ENCODE data around the gene SLC38A8. TPM values are rescaled to one million over a fixed set of nuclear protein-coding genes. Genes with fewer than 3 reads are reported as not detected.

The SLC38A8 gene
- total and polyA plus RNA-seq, 4 donors = 0.28 to 1.4 (median 1.1) TPM

DNA sequence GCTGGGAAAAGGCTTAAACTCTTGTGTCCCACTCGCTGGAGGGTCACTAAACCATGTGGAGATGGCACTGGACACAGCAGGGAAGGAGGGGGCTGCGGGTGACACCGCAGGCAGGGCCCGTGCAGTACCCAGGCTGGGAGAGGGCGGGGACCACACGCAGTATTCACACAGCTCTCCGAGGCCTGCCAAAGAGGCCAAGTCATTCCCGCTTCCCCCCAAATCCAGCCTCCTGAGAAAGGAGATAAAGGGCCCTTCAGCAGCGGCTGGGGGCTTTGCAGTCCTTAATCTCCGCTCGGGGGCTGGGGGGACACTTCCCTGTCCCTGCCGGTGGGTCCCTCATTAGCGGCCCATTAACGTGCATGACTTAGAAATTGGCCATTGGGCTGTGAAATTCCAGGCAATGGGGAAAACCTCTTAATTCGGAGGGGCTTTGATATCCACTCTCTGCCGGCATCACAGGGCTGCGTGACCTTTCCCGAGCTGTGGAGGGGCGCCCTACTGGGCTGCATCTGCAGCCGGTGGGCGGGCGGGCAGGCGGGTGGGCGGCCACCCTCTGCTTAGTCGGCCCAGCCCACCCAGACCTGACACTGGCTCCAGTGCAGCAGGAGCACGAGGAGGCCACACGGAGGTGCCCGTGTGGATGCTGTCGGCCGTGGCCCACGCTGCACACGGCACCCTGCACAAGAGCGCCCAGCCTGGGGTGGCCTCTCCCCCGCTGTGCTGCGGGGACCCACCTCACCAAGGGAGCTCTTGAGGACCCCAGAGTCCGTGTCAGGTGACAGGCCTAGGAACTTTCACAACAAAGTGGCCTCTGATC is 2.6 kb upstream of the SLC38A8 start:
- Histone ChIP-seq H3K36me3 (ENCODE audit: control insufficient read depth, insufficient read depth, low read length) (peaks cover 31% of the 10 kb centered on the region), H3K27ac (ENCODE audit: low read depth, low read length) (no peak overlapping the region), H3K4me1 (ENCODE audit: control insufficient read depth, insufficient read depth, low read length) (peaks cover 52% of the 10 kb centered on the region), H3K9me3 (ENCODE audit: control insufficient read depth, insufficient read depth, low read length) (no peaks in the 10 kb centered on the region), H3K27me3 (ENCODE audit: control insufficient read depth, insufficient read depth, low read length) (no peaks in the 10 kb centered on the region), H3K4me3 (ENCODE audit: low read depth, low read length) (no peak overlapping the region)
- WGBS (ENCODE audit: insufficient coverage) = 37% methylated on average over 35 of the region's 36 CpGs
- DNase-seq (ENCODE audit: low read depth in 4 of 6, low spot score in 6 of 6) = peak in 1 of 6 donors; percentile 33

GRCh38 chr16:84044118-84044488 is 1.5 kb upstream of the SLC38A8 start:
- H3K36me3 ChIP-seq (ENCODE audit: control insufficient read depth, insufficient read depth, low read length) = peaks cover 20% of the 10 kb centered on the region
- H3K27ac ChIP-seq (ENCODE audit: low read depth, low read length) = no peak overlapping the region
- WGBS (ENCODE audit: insufficient coverage) = 62% methylated on average over 5 of the region's 5 CpGs
- no peak for DNase-seq (ENCODE audit: low read depth in 4 of 6, low spot score in 6 of 6)
- no peaks in the 10 kb centered on the region for H3K27me3 ChIP-seq (ENCODE audit: control insufficient read depth, insufficient read depth, low read length)
- H3K4me1 ChIP-seq (ENCODE audit: control insufficient read depth, insufficient read depth, low read length) = peaks cover 50% of the 10 kb centered on the region
- H3K4me3 ChIP-seq (ENCODE audit: low read depth, low read length) = no peak overlapping the region
- no peaks in the 10 kb centered on the region for H3K9me3 ChIP-seq (ENCODE audit: control insufficient read depth, insufficient read depth, low read length)

DNA sequence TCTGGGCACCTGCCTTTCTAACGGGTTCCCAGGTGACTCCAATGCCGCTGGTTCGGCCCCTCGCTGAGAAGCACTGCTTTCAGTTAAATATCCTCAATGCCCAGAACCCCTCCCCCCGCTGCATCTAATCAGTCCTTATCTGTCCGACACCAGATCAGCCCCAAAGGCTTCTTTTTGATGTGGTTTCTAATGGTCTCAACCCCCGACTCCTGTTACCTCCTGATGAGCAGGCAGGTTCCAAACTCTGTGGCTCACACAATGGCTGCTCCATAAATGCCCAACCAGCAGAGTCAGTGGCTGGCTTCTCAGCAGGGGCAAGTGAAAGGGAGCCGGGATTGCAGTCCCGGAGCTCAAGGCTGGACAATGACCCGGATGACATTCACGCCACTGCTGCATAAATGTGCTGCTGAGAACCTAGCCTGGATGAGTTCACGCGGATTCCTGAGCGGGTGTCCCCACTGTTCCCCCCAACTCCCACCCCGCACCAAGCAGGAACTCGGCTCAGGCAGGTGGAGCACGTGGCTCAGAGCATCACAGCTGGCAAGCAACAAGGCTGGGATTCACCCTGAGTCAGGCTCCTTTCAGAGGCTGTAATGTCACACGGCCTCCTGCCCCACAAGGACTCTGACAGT is 1.0 kb upstream of the SLC38A8 start:
- H3K27ac ChIP-seq (ENCODE audit: low read depth, low read length) = no peak overlapping the region
- H3K4me3 ChIP-seq (ENCODE audit: low read depth, low read length) = no peak overlapping the region
- H3K36me3 ChIP-seq (ENCODE audit: control insufficient read depth, insufficient read depth, low read length) = peaks cover 16% of the 10 kb centered on the region
- H3K4me1 ChIP-seq (ENCODE audit: control insufficient read depth, insufficient read depth, low read length) = peaks cover 46% of the 10 kb centered on the region
- WGBS (ENCODE audit: insufficient coverage) = 38% methylated on average over 17 of the region's 18 CpGs
- H3K27me3 ChIP-seq (ENCODE audit: control insufficient read depth, insufficient read depth, low read length) = no peaks in the 10 kb centered on the region
- no peaks in the 10 kb centered on the region for H3K9me3 ChIP-seq (ENCODE audit: control insufficient read depth, insufficient read depth, low read length)
- no peak for DNase-seq (ENCODE audit: low read depth in 4 of 6, low spot score in 6 of 6)

GRCh38 chr16:84042879-84043485 is 387 bp upstream of the SLC38A8 start:
- no peak for DNase-seq (ENCODE audit: low read depth in 4 of 6, low spot score in 6 of 6)
- H3K4me3 ChIP-seq (ENCODE audit: low read depth, low read length) = no peak overlapping the region
- WGBS (ENCODE audit: insufficient coverage) = 80% methylated on average over 21 of the region's 22 CpGs
- H3K4me1 ChIP-seq (ENCODE audit: control insufficient read depth, insufficient read depth, low read length) = peaks cover 46% of the 10 kb centered on the region
- no peaks in the 10 kb centered on the region for H3K9me3 ChIP-seq (ENCODE audit: control insufficient read depth, insufficient read depth, low read length)
- H3K27ac ChIP-seq (ENCODE audit: low read depth, low read length) = no peak overlapping the region
- no peaks in the 10 kb centered on the region for H3K27me3 ChIP-seq (ENCODE audit: control insufficient read depth, insufficient read depth, low read length)
- H3K36me3 ChIP-seq (ENCODE audit: control insufficient read depth, insufficient read depth, low read length) = peaks cover 16% of the 10 kb centered on the region

DNA sequence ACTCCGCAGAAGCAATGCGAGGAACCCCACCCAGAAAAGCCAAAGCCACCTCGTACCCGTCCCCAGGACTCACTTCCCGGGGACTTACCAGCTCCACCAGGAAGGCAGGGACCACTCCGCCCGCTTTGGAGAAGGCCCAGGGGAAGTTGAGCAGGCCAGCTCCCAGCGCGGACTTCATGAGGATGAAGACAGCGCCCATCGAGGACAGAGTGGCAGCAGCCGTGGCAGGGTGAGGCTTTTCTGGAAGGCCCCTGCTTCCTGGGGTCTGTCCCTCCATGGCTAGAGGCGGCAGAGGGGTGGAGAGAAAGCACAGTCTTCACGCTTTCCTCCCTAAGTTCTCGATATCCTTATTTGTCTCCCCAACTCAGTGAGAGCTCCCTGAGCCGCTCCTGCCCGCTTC is 714 bp downstream of the SLC38A8 start:
- WGBS (ENCODE audit: insufficient coverage) = 88% methylated on average over 17 of the region's 17 CpGs
- H3K4me1 ChIP-seq (ENCODE audit: control insufficient read depth, insufficient read depth, low read length) = peaks cover 46% of the 10 kb centered on the region
- no peak overlapping the region for H3K4me3 ChIP-seq (ENCODE audit: low read depth, low read length)
- H3K36me3 ChIP-seq (ENCODE audit: control insufficient read depth, insufficient read depth, low read length) = peaks cover 6% of the 10 kb centered on the region
- H3K27ac ChIP-seq (ENCODE audit: low read depth, low read length) = no peak overlapping the region
- no peaks in the 10 kb centered on the region for H3K27me3 ChIP-seq (ENCODE audit: control insufficient read depth, insufficient read depth, low read length)
- H3K9me3 ChIP-seq (ENCODE audit: control insufficient read depth, insufficient read depth, low read length) = no peaks in the 10 kb centered on the region
- no peak for DNase-seq (ENCODE audit: low read depth in 4 of 6, low spot score in 6 of 6)

DNA sequence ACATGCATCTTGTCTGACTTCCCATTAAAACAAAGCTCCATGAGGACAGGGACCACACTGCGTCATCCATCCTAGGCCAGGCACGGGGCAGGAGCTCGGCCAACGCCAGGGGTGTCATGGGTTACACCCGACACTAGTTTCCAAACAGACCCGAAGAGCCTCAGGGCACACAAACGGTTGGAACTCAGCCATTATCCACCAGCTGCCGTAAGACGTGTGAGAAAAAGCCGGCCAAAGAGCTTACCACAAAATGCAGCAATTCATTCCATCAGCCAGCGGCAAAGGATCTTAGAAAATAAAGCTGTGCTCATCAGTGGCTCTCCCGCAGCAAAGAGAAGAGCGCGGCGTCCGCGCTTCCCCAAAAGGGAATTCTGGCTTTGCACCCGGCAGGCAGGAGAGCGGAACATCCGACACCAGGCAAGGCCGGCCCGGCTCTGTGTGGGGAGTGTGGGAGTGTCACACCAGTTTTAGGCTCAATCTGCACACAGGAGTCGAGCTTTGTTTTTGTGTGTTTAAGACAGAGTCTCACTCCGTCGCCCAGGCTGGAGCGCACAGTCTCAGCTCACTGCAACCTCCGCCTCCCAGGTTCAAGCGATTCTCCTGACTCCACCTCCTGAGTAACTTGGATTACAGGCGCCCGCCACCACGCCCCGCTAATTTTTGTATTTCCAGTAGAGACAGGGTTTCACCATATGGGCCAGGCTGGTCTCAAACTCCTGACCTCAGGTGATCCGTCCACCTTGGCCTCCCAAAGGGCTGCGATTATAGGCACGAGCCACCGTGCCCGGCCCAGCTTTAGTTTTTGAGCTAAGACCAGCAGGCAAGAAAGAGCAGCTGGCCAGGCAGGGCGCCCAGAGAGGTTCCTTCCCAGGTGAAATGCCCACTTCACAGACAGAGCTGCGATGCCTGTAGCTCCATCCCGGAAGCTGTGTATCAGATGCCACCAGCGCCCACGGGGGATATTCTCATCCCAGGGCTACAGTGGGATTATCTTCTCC is 1.5 kb downstream of the SLC38A8 start:
- peak in 3 of 6 donors; percentile 39 to 85 (median 81) for DNase-seq (ENCODE audit: low read depth in 4 of 6, low spot score in 6 of 6)
- 58% methylated on average over 38 of the region's 42 CpGs for WGBS (ENCODE audit: insufficient coverage)
- Histone ChIP-seq H3K36me3 (ENCODE audit: control insufficient read depth, insufficient read depth, low read length) (peaks cover 6% of the 10 kb centered on the region), H3K27me3 (ENCODE audit: control insufficient read depth, insufficient read depth, low read length) (no peaks in the 10 kb centered on the region), H3K27ac (ENCODE audit: low read depth, low read length) (no peak overlapping the region), H3K9me3 (ENCODE audit: control insufficient read depth, insufficient read depth, low read length) (peaks cover 2% of the 10 kb centered on the region), H3K4me3 (ENCODE audit: low read depth, low read length) (no peak overlapping the region), H3K4me1 (ENCODE audit: control insufficient read depth, insufficient read depth, low read length) (peaks cover 46% of the 10 kb centered on the region)

DNA sequence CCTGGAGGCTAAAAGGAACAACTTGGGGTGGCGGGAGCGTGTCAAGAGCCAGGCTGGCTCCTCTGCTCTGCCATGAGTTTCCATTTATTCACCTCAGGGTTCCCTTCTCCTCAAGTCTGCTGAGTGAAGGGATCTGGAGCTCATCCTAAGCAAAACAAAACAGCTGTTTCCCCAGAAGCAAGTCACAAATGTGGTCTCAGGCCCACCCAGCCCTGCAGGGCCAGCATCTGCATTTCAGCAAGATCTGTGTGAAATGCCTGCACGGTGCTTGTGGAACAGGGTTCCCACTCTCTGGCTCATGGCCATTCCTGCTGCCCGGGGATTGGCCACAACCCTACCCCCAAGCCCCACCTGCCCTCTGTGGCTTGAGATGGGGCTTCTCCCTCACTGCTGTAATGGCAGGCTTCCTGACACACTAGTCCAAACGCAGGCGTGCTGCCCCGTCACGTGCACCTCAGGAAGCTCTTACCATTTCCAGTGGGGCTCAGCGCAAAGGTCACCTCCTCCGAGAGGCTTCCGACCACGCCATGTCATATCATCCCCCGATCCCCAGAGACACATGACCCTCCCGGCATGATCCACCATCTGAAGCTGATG is 2.3 kb downstream of the SLC38A8 start:
- DNase-seq (ENCODE audit: low read depth in 4 of 6, low spot score in 6 of 6) = no peak
- H3K4me1 ChIP-seq (ENCODE audit: control insufficient read depth, insufficient read depth, low read length) = peaks cover 42% of the 10 kb centered on the region
- no peak overlapping the region for H3K27ac ChIP-seq (ENCODE audit: low read depth, low read length)
- H3K9me3 ChIP-seq (ENCODE audit: control insufficient read depth, insufficient read depth, low read length) = peaks cover 3% of the 10 kb centered on the region
- peaks cover 4% of the 10 kb centered on the region for H3K36me3 ChIP-seq (ENCODE audit: control insufficient read depth, insufficient read depth, low read length)
- H3K4me3 ChIP-seq (ENCODE audit: low read depth, low read length) = no peak overlapping the region
- WGBS (ENCODE audit: insufficient coverage) = 78% methylated on average over 14 of the region's 14 CpGs
- H3K27me3 ChIP-seq (ENCODE audit: control insufficient read depth, insufficient read depth, low read length) = no peaks in the 10 kb centered on the region

DNA sequence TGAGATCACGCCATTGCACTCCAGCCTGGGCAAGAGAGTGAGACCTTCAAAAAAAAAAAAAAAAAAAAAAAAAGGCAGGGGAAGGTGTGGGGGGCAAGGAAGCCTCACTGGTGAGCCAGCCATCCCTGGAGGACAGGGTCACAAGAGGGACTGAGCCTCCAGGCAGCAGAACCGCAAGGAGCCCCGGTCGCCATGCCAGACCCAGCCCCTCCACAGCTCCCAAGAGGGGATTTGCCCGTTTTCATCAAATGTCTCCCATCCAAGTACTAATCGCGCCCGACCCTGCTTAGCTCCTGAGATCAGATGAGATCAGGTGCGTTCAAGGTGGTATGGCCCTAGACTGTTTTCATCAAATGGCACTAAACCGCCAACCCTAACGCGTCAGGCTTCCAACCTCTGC is 2.9 kb downstream of the SLC38A8 start:
- peaks cover 3% of the 10 kb centered on the region for H3K36me3 ChIP-seq (ENCODE audit: control insufficient read depth, insufficient read depth, low read length)
- peaks cover 36% of the 10 kb centered on the region for H3K4me1 ChIP-seq (ENCODE audit: control insufficient read depth, insufficient read depth, low read length)
- peaks cover 3% of the 10 kb centered on the region for H3K9me3 ChIP-seq (ENCODE audit: control insufficient read depth, insufficient read depth, low read length)
- no peak overlapping the region for H3K27ac ChIP-seq (ENCODE audit: low read depth, low read length)
- no peak overlapping the region for H3K4me3 ChIP-seq (ENCODE audit: low read depth, low read length)
- DNase-seq (ENCODE audit: low read depth in 4 of 6, low spot score in 6 of 6) = no peak
- no peaks in the 10 kb centered on the region for H3K27me3 ChIP-seq (ENCODE audit: control insufficient read depth, insufficient read depth, low read length)
- WGBS (ENCODE audit: insufficient coverage) = 95% methylated on average over 11 of the region's 12 CpGs

DNA sequence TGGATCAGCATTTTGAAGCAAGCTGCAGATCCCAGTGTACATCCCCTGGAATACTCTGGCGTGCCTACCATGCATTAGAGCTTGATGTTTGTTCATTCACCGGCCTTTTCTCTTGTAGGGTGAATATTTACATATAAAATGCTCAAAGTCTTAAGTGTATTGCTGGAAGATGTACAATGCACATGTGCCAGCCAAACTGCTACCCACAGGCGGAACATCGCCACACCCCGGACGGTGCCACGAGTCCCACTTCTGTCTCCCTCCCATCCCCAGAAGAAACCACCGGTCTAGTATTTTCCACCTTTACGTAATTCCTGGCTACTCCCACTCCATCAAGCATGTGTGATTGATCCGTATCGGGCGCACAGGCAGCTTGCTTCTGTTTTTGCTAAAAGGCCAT is 4.1 kb downstream of the SLC38A8 start:
- Histone ChIP-seq H3K27ac (ENCODE audit: low read depth, low read length) (no peak overlapping the region), H3K4me3 (ENCODE audit: low read depth, low read length) (no peak overlapping the region), H3K36me3 (ENCODE audit: control insufficient read depth, insufficient read depth, low read length) (peaks cover 3% of the 10 kb centered on the region), H3K9me3 (ENCODE audit: control insufficient read depth, insufficient read depth, low read length) (peaks cover 3% of the 10 kb centered on the region), H3K4me1 (ENCODE audit: control insufficient read depth, insufficient read depth, low read length) (peaks cover 29% of the 10 kb centered on the region), H3K27me3 (ENCODE audit: control insufficient read depth, insufficient read depth, low read length) (no peaks in the 10 kb centered on the region)
- WGBS (ENCODE audit: insufficient coverage) = 89% methylated on average over 9 of the region's 12 CpGs
- DNase-seq (ENCODE audit: low read depth in 4 of 6, low spot score in 6 of 6) = no peak
